HepG2 (cell line): Measurements from ENCODE around the gene ETFA. TPM values are rescaled to one million over a fixed set of nuclear protein-coding genes. Genes with fewer than 3 reads are reported as not detected.

Source experiments
- ASH2L ChIP-seq: fragments of 300-600, 200-600 bp; sonication (generic); IDR thresholded peaks from 2 replicates; pipeline ENCODE4 v1.7.0; 2017; ENCODE audit warnings: low read depth, mild to moderate bottlenecking, moderate library complexity, mixed read lengths, low read length; ENCODE audit not compliant: insufficient read length
- CCDC6 ChIP-seq: sonication (generic); formaldehyde crosslinking; IDR thresholded peaks from 2 replicates; pipeline ENCODE4 v1.8.1; 2022; ENCODE audit warnings: mild to moderate bottlenecking, missing genetic modification reagents, moderate library complexity
- GMEB1 ChIP-seq: sonication (generic); formaldehyde crosslinking; IDR thresholded peaks from 2 replicates; pipeline ENCODE4 v1.5.1; 2020; ENCODE audit warnings: missing genetic modification reagents, mild to moderate bottlenecking, borderline replicate concordance
- HES4 ChIP-seq: sonication (generic); formaldehyde crosslinking; IDR thresholded peaks from 2 replicates; pipeline ENCODE4 v1.9.0; 2021; ENCODE audit warnings: mild to moderate bottlenecking, missing genetic modification reagents, borderline replicate concordance
- HMGA1 ChIP-seq: sonication (generic); formaldehyde crosslinking; conservative IDR thresholded peaks from 2 replicates; pipeline ENCODE4 v1.4.0; 2020; ENCODE audit warnings: missing genetic modification reagents
- HNRNPH1 ChIP-seq: fragments of 200-400 bp; formaldehyde crosslinking; optimal IDR thresholded peaks from 2 replicates; pipeline ENCODE3; 2017; ENCODE audit warnings: mild to moderate bottlenecking, low read depth, low read length
- MTF2 ChIP-seq: sonication (generic); formaldehyde crosslinking; IDR thresholded peaks from 2 replicates; pipeline ENCODE4 v1.5.0; 2020; ENCODE audit warnings: missing genetic modification reagents, borderline replicate concordance
- NFYC ChIP-seq: IDR thresholded peaks from 2 replicates; pipeline ENCODE4 v1.6.1; 2016; ENCODE audit warnings: missing genetic modification reagents, missing compliant biosample characterization
- RFXANK ChIP-seq: IDR thresholded peaks from 2 replicates; pipeline ENCODE4 v1.6.1; 2016
- SSRP1 ChIP-seq: IDR thresholded peaks from 2 replicates; pipeline ENCODE4 v1.6.1; 2016; ENCODE audit warnings: control low read depth
- TBX3 ChIP-seq: fragments of 450-650 bp; IDR thresholded peaks from 2 replicates; pipeline ENCODE4 v1.6.1; 2017; ENCODE audit warnings: antibody characterized with exemption, mild to moderate bottlenecking, inconsistent platforms, borderline replicate concordance
- YEATS4 ChIP-seq: sonication (generic); formaldehyde crosslinking; IDR thresholded peaks from 2 replicates; pipeline ENCODE4 v1.4.0; 2020; ENCODE audit warnings: missing genetic modification reagents, borderline replicate concordance
- ZBTB2 ChIP-seq: sonication (generic); formaldehyde crosslinking; IDR thresholded peaks from 2 replicates; pipeline ENCODE4 v1.8.0; 2022; ENCODE audit warnings: low read depth, missing genetic modification reagents
- ZFP91 ChIP-seq: sonication (generic); formaldehyde crosslinking; IDR thresholded peaks from 2 replicates; pipeline ENCODE4 v1.9.0; 2022; ENCODE audit warnings: missing genetic modification reagents, mild to moderate bottlenecking, borderline replicate concordance
- ZNF18 ChIP-seq: sonication (generic); formaldehyde crosslinking; IDR thresholded peaks from 2 replicates; pipeline ENCODE4 v1.8.0; 2022; ENCODE audit warnings: mild to moderate bottlenecking, missing genetic modification reagents; ENCODE audit not compliant: insufficient replicate concordance
- ZNF235 ChIP-seq: sonication (generic); formaldehyde crosslinking; IDR thresholded peaks from 2 replicates; pipeline ENCODE4 v1.8.1; 2023; ENCODE audit warnings: mild to moderate bottlenecking, missing genetic modification reagents, borderline replicate concordance
- ZNF354B ChIP-seq: sonication (generic); formaldehyde crosslinking; IDR thresholded peaks from 2 replicates; pipeline ENCODE4 v1.8.0; 2022; ENCODE audit warnings: mild to moderate bottlenecking, missing genetic modification reagents
- ZNF616 ChIP-seq: sonication (generic); formaldehyde crosslinking; IDR thresholded peaks from 2 replicates; pipeline ENCODE4 v1.5.0; 2020; ENCODE audit warnings: low read depth, mild to moderate bottlenecking, missing genetic modification reagents
- ZNF800 ChIP-seq: sonication (generic); formaldehyde crosslinking; IDR thresholded peaks from 2 replicates; pipeline ENCODE4 v1.4.0; 2020; ENCODE audit warnings: missing genetic modification reagents
- polyA plus RNA-seq, 8 experiments: library from polyadenylated mRNA; depleted of rRNA in 3 of 8; stranded (reverse) in 7 of 8; unstranded in 1 of 8; fragments of >200 nt; fragmentation: Illumina TruSeq in 4 of 8; extraction: Trizol in 4 of 8; gene quantifications; 2 replicates each; pipeline versions ENCODE4 v1.2.1 to v1.2.3, GENCODE V29; 2011 to 2016; ENCODE audit warnings: low read depth in 4 of 8, missing spikeins in 1 of 8, mixed read lengths in 1 of 8; ENCODE audit not compliant: insufficient read depth in 1 of 8
- total RNA-seq, 5 experiments: library from RNA; depleted of rRNA; stranded (reverse); fragments of >200 nt; fragmentation: Illumina TruSeq; extraction: Trizol; gene quantifications; 2 replicates each; pipeline ENCODE4 v1.2.3, GENCODE V29; 2016; ENCODE audit warnings: low read depth in 1 of 5

ETFA gene
- total and polyA plus RNA-seq, 2 of the 13 experiments (the other 11 are each of a cell fraction or from before 2014, with no cell fraction given), result 291 to 396 TPM

GRCh38 chr15:76345880-76346668 is 34.8 kb upstream of the ETFA start (continued):
- TF ChIP-seq TBX3, result no peak
- TF ChIP-seq ZNF235, result no peak; the same call in 1 of the 2 replicates
- no peak for TF ChIP-seq NFYC (CRISPR knock-in tag)
- no peak for TF ChIP-seq ZNF18 (CRISPR knock-in tag)
- TF ChIP-seq HNRNPH1, result peak; percentile 26
- TF ChIP-seq ZNF354B (CRISPR knock-in tag), result no peak
- no peak for TF ChIP-seq GMEB1 (CRISPR knock-in tag)
- no peak for TF ChIP-seq ZNF800 (CRISPR knock-in tag)
- peak; percentile 49 for TF ChIP-seq ASH2L
- peak; percentile 54 for TF ChIP-seq ZNF616 (CRISPR knock-in tag)
- peak; percentile 82 for TF ChIP-seq YEATS4
- TF ChIP-seq HMGA1, result no peak
- no peak for TF ChIP-seq SSRP1
- peak; percentile 73; the same call in 1 of the 2 replicates for TF ChIP-seq ZFP91 (CRISPR knock-in tag)
- no peak for TF ChIP-seq RFXANK (CRISPR knock-in tag)
- TF ChIP-seq HES4 (CRISPR knock-in tag), result no peak
- no peak for TF ChIP-seq ZBTB2
- TF ChIP-seq CCDC6 (CRISPR knock-in tag), result 0 out of 2 replicates have a peak, but pooled peaks have one; percentile 24
- no peak for TF ChIP-seq MTF2 (CRISPR knock-in tag)
